GM12864 (cell line): ENCODE measurements around the gene PAM16.

Experiments
- DNase-seq: peaks from one replicate; pipeline ENCODE4 v3.0.0-alpha.2; 2011; ENCODE audit warnings: low read depth
- H3K4me3 ChIP-seq: 2 replicates; pipeline ENCODE4 v1.5.1; 2011; ENCODE audit warnings: mild to moderate bottlenecking, low read depth, low read length, control low read depth
- TF ChIP-seq, protein P1 (sequence below): IDR thresholded peaks from 2 replicates; pipeline ENCODE4 v1.5.1; 2011; ENCODE audit warnings: low read depth, mild to moderate bottlenecking, moderate library complexity, low read length, control low read depth, inconsistent platforms; ENCODE audit errors: missing control alignments

PAM16 gene

DNA sequence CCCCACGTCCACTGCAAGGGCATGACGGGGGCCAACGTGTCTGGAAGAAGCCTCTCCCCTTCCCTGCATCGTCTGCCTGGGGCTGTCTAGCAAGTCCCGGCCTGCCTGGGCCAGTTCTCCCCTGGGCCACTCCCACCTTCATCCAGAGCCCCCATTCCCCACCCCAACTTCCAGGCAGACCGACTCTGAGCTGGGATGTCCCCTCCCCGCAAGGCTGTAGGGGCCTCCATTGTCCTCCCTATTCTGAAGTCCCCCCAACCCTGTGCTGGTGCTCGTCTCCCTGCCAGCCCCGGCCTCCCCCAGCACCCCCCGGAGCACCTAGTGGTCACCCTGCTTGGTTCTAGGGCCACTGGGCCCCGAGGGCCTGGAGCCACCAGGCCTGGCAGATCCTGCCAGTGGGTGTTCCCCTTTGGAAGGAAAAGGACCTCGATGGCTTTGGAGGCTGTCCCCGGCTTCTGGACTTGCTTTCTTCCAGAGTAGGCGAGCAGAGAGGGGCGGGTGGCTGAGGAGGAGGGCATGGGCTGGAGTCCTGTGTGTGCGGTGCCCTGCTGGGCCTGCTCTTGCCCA lies 30.5 kb downstream of the PAM16 start:
- TF ChIP-seq, protein P1, sequence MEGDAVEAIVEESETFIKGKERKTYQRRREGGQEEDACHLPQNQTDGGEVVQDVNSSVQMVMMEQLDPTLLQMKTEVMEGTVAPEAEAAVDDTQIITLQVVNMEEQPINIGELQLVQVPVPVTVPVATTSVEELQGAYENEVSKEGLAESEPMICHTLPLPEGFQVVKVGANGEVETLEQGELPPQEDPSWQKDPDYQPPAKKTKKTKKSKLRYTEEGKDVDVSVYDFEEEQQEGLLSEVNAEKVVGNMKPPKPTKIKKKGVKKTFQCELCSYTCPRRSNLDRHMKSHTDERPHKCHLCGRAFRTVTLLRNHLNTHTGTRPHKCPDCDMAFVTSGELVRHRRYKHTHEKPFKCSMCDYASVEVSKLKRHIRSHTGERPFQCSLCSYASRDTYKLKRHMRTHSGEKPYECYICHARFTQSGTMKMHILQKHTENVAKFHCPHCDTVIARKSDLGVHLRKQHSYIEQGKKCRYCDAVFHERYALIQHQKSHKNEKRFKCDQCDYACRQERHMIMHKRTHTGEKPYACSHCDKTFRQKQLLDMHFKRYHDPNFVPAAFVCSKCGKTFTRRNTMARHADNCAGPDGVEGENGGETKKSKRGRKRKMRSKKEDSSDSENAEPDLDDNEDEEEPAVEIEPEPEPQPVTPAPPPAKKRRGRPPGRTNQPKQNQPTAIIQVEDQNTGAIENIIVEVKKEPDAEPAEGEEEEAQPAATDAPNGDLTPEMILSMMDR, result no peak
- H3K4me3 ChIP-seq, result no peak overlapping the region
- DNase-seq, result no peak

GRCh38 chr16:4319454-4320421 lies 31.4 kb downstream of the PAM16 start:
- H3K4me3 ChIP-seq, result no peak overlapping the region
- TF ChIP-seq, protein P1, result no peak
- no peak for DNase-seq

GRCh38 chr16:4318967-4319366 lies 32.2 kb downstream of the PAM16 start:
- H3K4me3 ChIP-seq, result no peak overlapping the region
- TF ChIP-seq, protein P1, result no peak
- DNase-seq, result no peak

- DNase-seq, result no peak
- TF ChIP-seq, protein P1, result no peak
- no peak overlapping the region for H3K4me3 ChIP-seq
Measured at GRCh38 chr16:4318451-4318910, 32.6 kb downstream of the PAM16 start.

DNA sequence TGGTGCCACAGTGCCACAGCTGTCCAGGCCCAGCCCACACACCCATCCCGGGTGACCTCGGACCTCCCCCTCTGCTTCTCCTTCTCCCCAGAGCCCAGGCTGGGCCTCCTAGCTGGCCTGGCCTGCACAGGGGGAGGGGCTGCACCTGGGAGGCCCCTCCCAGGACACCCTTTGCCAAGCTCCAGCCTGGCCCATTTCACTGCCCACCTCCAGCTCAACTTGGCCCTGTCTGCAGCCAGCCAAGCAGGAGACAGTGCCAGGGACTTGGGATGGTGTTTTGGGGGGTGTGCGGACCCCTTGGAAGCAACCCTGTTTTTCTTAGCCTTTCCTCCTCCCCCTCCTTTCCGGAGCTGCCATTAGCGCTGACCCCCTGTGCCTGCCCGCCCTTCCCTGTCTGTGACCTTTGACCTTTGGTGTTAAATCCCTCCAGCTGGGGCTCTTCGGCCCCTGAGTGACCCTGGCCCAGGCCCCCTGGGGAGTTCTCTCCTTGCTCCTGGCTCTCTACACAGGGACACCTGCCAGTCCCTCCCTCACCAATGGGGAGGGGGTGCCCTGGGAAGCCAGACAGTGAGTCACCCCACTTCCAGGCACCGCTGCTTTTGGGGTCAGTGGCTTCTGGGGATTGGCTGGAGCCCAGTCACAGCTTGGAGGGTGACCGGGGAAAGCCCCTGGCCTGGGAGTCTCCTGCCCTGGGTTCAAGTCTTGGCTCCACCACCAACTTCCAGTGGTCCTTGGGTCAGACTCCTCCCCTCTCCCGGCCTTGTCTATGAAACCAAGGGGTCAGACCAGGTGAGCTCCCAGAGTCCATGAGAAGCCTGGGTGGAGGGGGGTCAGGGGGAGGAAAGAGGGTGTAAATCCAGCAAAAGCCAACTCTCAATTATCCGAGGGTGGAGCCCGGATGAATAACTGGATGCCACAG lies 33.3 kb downstream of the PAM16 start:
- TF ChIP-seq, protein P1, result no peak
- no peak overlapping the region for H3K4me3 ChIP-seq
- no peak for DNase-seq

DNA sequence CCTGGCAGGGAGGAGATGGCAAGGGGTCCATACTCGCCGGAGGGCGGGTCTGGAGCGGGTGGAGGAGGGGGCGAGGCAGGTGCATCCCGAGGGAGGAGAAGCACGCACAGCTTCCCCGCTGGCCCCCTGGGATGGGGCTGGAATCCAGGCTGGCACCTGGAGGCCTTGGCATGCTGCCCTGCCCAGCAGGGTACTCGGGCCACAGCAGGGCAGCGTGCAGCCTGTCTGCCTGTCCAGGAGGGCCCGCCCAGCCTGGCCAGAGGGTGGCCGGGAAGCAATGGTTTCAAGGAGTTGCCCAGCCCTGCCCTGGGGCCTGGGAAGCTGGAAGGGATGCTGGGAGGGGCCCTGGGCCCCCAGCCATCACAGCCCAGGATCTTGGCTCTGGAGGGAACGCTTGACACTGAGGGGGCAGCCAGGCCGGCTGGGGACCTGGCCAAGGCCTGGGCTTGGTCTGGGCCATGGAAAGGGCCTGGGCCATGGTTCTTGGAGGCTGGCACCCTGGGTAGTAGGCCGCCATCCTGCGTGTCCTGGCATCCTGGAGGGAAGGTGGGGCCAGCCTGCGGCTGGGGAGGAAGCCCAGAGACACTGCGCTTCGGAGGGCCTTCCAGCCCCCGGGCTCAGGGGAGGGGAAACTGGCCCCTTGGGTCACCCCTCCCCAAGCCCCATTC lies 34.1 kb downstream of the PAM16 start:
- DNase-seq, result no peak
- H3K4me3 ChIP-seq, result no peak overlapping the region
- TF ChIP-seq, protein P1, result no peak
